Right renal pelvis (tissue), 4 donors: Measurements from ENCODE around the gene TFPT. TPM values are rescaled to one million over a fixed set of nuclear protein-coding genes. Genes with fewer than 3 reads are reported as not detected.
A peak's percentile ranks its signal among the peaks of the same experiment; 100 is the strongest.

Experiments used
- DNase-seq, 4 donors: peaks; one replicate each; pipeline ENCODE4 v3.0.0-alpha.2; 2013; ENCODE audit warnings: low read depth in 4 of 4, low spot score in 3 of 4, missing footprints in 1 of 4
- polyA plus RNA-seq, 4 donors: library from polyadenylated mRNA; unstranded; fragments of 120-200 nt; gene quantifications; one replicate each; pipeline ENCODE4 v1.2.1, GENCODE V29; 2013; ENCODE audit not compliant: insufficient read length in 4 of 4

Gene TFPT
- polyA plus RNA-seq, 4 donors = 14.3 to 22.6 (median 14.4) TPM

DNA sequence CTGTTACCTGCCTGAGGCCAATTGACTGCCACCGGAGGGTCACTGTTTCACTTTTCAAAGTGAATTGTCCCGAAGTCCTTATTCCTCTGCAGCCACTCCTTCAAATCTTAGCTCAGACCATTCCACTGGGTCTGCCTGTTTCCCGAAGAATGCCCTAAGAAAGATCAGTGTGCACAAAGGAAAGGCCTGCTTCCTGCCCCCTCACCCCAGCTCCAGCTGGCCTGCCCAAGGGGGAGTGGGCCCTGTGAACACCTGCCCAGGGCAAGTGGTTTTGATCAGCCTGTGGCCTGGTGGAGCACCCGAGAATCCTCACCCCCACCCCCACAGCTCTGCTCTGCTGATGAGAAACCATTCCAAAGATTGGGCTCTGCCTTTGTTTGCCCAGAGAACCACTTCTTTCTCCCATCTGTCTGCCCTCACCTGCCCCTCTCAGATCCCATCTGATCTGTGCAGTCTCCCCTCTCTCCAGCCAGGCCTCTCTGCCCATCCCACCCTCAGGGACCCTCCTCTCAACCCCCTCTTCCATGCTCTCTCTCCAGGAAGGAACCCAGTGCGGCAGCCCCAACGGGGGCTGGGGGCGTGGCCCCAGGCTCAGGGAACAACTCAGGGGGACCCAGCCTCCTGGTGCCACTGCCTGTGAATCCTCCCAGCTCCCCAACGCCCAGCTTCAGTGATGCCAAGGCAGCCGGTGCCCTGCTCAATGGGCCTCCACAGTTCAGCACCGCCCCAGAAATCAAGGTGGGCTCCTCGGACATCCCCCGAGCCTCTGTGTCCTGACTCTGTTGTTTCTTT lies 33.8 kb upstream of the TFPT start:
- no peak for DNase-seq

DNA sequence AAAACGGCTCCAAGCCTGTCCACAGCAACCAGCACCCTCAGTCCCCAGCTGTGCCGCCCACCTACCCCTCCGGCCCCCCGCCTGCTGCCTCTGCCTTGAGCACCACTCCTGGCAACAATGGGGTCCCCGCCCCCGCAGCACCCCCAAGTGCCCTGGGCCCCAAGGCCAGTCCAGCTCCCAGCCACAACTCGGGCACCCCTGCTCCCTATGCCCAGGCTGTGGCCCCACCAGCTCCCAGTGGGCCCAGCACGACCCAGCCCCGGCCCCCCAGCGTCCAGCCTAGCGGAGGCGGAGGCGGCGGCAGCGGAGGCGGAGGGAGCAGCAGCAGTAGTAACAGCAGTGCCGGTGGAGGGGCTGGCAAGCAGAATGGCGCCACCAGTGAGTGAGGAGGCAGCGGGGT lies 32.7 kb upstream of the TFPT start:
- DNase-seq = no peak

DNA sequence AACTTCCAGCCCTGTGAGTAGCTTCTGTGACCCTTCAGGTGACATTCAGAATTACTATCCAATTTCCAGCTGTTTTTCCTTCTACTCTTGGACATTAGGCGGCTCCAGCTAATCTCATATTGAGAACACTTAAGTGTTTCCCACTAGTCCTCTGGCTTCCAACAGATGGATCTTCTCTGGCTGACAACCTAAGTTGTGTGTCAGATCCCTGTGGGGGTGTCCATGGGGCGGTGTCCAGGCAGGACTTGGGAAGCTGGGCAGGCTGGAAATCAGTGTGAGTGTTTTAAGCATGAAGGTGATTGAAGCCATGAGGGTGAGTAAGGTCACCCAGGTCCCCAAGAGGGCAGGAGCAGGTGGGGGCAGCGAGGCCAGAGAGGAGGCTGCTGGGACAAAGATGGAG lies 32.2 kb upstream of the TFPT start:
- DNase-seq = peak in 1 of 4 donors; percentile 53

DNA sequence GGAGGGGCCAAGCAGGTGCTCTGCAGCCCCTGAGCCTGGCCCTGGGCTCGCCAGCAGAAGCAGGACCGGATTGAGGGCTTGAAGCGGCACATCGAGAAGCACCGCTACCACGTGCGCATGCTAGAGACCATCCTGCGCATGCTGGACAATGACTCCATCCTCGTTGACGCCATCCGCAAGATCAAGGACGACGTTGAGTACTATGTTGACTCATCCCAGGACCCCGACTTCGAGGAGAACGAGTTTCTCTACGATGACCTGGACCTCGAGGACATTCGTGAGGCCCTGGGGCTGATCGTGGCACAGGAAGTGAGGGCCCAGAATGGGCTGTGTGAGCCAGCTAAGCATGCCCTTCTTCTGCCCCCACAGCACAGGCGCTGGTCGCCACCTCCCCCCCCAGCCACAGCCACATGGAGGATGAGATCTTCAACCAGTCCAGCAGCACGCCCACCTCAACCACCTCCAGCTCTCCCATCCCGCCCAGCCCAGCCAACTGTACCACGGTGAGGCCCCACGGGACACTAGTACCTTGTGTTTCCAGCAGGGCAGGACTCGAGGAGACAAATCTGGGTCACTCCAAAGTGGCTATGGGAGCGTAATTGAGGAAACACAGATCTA lies 30.2 kb upstream of the TFPT start:
- no peak for DNase-seq

DNA sequence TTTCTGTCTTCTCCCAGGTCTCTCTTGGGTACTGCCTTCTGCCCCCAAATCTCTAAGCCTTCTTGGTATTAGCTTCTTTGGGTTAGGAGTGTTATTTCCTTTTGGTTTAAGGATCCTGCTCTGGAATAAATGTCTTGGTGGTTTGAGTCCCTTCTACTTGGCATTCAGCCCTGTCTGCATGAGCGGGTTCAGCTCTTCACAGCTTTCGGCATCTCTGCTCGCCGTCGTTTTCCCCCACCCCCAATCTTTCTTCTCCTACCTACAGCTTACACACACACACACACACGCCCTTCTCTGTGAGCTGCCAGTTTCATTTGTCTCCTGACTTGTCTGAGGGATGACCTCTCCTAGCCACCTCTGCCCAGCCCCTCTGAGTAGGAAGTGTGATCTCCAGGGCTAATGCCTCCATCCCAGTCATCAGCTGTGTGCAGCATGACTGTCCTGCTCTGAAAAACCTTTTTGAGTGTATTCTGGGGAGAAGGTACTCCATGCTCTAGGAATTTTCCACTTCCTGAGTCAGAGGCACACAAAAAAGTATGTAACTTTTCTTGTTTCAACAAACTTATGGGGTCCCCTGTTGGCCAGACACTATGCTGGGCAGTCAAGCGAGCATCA lies 26.8 kb upstream of the TFPT start:
- no peak for DNase-seq

DNA sequence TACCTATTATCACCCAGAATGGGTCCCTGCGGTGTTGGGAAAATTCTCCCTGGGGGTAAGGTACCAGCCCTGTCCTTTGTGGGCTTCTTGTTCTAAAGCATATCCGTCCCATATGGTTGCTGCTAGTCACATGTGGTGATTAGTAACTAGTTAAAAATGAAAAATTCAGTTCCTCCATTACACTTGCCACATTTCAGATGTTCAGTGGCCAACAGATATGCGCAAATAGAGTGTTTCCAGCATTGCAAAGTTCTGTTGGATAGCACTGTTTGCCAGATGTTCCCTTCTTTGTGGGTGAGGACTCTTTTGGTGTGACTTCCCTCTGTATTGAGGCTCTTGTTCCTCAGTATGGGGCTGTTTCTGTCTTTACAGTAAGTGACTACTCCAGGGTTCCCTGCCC lies 25.9 kb upstream of the TFPT start:
- no peak for DNase-seq

DNA sequence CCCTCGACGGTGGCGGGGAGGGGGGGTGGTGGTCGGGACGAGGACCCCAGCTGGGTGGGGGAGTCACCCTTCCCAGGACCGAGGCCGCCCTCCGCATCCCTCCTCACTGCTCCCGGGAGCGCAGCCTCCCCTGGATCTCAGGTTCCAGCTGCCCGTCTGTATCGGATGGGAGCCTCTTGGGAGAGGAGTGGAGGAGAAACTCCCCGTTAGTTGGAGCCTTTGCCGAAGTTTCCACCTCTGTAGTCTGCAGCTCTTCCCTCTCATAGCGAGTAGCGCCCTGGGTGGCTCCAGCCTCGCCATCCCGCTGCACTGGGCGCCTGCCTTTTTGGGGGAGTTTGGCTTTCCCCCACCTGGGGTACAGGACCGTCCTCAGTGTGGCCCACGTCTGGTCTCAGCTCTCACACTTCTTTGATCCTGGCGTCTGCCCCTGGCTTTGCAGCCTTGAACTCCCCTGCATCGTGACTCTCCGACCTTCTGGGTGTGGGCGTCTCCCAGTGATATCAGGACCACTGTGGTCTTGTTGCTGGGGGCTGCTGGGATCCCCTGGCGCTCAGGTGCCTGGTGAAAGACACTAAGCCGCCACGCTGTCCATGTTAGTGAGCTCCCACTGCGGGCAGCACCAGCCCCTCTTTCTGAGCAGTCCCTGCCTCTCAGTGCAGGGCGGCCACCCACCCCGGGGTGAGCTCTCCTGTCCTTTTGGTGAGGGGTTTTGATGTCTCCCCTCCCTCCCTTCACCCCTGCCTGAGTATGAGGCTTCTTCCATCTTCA lies 23.2 kb upstream of the TFPT start:
- no peak for DNase-seq

DNA sequence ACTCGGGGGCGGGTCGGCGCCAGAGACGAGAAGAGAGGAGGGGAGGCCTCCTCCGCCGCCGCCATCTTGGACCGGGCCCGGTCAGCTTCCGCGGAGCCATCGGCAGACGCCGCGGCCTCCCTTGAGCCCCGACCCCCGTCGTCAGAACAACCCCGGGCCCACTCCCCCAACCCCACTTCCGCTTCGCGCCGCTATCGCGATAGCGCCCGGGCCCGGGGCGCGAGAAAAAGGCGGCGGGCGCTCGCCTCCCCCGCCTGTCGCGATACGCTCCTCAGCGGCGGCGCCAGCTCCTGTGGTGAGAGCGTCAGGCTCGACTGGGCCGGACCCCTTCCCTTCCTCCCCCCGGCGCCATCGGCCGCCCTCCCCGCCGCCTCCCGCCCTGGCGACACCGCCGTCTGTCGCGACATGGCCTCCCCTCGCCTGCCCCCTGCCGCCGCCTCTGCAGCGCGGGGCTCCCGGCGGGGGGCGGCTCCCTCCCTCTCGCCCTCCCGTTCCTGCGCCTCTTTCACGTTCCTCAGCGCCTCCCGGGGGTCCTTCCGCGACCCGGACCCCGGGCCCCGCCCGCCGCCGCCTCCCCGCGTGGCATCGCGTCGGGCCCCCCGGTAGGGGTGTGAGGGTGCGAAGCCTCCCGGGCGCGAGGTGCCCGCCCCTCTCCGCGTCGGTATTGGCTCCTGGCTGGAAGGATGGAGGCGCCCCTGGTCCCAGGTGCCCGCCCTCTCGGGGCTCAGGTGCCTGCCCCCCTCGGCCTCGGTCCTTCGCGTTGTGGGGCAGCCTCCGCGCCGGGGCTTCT lies 22.4 kb upstream of the TFPT start, which contains the start of gene CNOT3:
Gene CNOT3 (plus strand): TSS at position 64 of the 790 bp plus-strand sequence. CDS start 5,217 bp downstream, outside the sequence.
- no peak for DNase-seq

DNA sequence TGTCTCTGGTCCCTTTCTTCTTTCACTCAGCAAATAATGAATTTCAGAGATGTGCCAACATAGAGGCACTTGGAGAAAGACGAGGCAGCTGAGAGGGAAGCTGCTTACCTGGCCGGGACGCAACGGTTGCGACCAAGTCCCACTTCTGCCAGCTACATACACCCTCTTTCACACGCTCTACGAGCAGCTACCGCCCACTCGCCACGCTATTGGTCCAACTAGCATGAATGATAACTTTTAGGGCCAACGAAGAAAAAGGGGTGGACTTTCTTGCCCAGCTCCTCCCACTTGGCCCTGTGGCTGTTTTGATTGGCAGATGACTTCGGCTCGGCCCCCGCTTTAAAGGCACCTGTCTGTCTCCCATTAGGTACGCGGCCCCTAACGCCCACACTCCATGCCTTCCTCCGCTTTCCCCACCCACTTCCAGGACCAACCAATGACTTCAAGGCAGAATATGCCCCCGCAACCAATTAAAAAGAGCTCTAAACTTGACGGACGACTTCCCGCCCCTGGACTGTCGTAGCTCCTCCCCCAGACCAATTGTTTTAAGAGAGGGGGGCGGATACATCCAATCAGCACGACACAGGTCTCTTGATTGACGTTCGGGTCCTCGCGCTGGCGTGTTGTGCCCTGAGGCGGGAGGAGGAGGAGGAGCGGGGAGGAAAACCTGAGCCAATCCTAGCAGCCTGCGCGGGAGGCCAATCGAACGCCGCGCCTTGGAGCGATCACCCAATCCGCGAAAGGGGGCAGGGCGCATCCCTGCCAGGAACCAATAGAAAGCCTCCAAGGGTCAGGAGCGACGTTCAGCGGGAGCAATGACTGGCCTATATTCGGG lies 21.6 kb upstream of the TFPT start:
- DNase-seq = peak; percentile 95 to 100 (median 100)

DNA sequence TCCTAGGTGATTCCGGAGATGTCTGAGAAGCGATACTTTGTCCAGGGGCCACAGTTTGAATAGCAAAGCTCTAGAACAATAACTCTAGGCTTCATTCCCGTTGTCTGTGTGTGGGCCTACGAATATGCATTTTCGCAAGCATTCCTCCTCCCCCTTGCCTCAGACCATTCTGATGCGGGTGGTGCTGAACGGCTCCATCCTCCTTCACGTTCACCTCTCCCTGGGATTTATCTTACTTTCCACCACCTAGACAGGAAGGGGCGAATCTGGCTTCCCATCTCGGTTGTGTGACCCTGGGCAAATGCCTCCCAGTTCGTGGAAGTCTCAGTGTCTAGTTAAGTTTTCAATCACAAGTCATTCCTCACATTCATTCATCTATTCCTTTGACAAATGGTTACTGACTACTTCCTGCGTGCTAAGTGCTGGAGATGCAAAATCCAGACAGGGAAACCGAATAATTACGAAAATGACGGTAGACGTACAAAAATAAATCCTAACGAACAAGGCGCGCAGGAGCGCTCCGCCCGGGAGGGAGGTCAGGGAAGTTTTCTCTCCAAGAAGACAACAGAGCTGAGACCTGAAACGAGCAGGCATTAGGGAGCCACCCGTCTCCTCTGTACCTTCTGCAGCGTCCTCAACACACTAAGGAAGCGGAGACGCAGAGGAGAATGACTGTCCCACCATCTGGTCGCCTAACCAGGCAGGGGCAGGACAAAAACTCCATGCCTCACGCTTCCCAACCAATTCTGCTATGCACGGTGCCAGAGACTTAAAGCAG lies 20.8 kb upstream of the TFPT start:
- no peak for DNase-seq

DNA sequence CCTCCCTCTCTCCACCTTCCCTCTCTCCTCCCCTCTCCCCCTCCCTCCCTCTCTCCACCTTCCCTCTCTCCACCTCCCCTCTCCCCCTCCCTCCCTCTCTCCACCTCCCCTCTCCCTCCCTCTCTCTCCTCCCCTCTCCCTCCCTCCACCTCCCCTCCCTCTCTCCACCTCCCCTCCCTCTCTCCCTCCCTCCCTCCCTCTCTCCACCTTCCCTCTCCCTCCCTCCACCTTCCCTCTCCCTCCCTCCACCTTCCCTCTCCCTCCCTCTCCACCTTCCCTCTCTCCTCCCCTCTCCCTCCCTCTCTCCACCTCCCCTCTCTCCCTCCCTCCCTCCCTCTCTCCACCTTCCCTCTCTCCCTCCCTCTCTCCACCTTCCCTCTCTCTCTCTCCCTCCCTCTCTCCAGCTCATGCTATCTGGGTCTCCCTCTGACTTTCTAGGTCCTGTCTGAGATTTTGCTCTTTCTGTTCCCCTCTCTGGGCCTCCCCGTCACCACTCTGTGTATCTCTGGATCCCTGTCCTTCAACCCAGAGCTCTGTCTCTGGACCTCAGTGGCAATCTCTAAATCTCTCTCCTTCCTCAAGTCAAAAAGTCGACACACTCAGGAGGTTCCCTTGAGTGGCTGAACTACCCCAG lies 18.6 kb upstream of the TFPT start:
- DNase-seq = no peak

DNA sequence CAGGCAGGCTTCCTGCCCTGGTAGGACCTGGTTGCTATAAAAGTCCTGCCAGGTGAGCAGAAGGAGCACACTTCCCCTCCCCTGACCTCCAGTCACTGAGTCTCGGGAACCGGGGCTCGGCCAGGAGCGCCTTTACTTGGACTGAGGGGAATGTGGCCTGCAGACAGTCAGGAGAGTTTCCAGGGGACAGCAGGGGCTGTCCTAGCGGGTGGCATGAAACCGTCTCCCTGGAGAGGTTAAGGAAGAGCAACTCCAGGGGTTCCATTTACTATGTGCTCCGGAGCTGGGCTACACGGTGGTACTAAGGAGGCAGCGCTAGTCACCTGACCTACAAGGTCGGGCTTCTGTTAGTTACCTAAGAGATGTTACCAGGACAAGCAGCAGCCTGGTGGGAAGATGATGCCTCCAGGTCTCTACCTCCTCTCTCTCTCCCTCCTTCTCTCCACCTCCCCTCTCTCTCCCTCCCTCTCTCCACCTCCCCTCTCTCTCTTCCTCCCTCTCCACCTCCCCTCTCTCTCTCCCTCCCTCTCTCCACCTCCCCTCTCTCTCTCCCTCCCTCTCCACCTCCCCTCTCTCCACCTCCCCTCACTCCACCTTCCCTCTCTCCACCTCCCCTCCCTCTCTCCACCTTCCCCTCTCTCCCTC lies 18.0 kb upstream of the TFPT start:
- no peak for DNase-seq

DNA sequence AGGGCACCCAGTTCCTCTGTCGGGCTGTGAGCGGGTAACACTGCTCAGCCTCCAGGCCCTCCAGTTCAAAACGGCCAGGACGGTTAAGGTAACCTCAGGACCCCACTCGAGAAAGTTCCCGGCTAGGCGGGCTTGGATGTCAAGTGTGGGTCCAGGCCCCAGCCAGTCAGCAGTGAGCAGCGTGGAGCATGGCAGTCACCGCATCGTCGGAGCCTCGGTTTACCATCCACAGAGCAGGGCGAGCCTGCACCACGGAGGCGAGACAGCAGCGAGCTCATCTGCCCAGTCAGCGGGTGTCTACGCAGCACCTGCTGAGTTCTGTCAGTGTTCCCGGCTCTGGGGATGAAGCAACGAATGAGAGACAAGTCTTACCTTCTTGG lies 14.2 kb upstream of the TFPT start:
- no peak for DNase-seq

DNA sequence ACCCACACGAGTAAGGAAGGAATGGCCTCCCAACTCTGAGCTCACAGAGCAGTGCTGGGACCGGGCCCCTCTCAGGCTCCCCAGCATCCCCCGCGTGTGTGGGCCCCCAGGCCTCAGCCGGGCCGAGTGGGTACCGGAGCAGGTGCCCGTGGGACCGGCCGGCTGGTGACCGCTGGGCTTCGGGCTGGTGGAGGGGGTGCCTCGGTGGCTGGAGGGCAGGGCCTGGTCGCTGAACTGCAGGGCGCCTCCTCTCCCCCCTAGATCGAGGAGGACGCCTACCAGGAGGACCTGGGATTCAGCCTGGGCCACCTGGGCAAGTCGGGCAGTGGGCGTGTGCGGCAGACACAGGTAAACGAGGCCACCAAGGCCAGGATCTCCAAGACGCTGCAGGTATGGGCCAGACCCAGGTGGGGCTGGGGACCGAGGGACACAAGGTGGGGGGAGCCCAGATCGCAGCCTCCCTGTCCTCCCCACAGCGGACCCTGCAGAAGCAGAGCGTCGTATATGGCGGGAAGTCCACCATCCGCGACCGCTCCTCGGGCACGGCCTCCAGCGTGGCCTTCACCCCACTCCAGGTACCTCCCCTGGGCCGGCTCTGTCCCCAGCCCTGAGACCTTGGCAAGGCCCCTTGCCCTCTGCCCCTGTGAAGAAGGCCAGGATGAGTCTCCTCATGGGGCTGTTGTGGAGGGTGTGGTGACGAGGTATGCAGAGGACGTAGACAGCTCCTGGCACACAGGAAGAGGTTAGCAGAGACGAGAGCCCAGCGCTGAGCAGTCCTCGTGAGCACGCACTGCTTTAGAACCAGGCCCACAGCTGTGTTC lies 13.5 kb upstream of the TFPT start:
- no peak for DNase-seq

DNA sequence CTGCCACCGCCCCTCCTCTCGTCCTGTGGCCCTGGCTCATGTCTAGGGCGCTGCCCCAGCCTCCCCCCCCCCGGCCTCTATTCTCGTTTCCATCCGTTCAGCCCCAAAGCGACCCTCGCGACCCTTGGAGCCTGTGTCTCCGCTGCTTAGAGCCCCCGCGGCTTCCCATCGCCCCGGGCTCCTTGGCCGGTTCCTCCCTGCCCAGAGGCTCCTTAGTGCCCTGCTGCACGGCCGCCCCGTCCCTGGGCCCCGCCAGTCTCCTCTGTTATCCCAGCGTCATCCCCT lies 12.9 kb upstream of the TFPT start:
- DNase-seq = no peak

DNA sequence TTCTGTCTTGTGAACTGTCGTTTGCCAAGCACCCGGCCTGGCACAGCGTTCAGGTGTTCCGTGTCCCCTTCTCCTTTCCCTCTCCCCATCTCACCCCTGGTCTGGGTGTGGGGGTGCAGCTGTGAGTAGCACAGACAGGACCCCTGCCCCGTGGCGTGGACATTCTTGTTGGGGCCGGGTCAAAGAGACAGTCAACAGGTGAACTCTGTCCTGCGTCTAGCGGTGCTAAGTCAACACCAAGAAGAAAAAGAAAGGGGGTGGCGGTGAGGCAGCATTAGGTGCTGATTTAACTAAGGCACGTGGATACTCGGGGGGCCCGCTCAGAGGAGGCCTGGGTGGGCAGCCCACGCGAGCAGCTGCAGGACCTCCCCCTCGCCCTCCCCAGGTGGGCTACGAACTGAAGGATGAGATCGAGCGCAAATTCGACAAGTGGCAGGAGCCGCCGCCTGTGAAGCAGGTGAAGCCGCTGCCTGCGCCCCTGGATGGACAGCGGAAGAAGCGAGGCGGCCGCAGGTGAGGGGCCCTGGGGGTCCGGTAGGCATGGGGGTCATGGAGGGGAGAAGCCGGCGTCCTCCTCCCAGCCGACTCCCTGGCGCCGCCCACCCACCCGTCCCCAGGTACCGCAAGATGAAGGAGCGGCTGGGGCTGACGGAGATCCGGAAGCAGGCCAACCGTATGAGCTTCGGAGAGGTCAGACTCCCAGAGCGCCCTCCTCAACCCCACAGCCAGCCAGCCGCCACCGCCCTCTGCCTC lies 12.4 kb upstream of the TFPT start:
- no peak for DNase-seq
